ENCODE results near the gene SH2D3A.

Gene SH2D3A

GRCh38 chr19:6735181-6735911 lies 31.9 kb downstream of the SH2D3A start:
- Histone ChIP-seq H3K9me3 (ENCODE audit: control insufficient read depth, insufficient read depth, low read depth, low read length) (no peaks in the 10 kb centered on the region), H3K27ac (ENCODE audit: extremely low read depth, low read depth, low read length) (no peak overlapping the region), H3K4me1 (ENCODE audit: control insufficient read depth, insufficient read depth, low read length) (peaks cover 11% of the 10 kb centered on the region), H3K4me3 (ENCODE audit: low read depth, low read length) (no peak overlapping the region), H3K36me3 (ENCODE audit: control insufficient read depth in 2 of 2, insufficient read depth in 1 of 2, low read length in 2 of 2) (peaks cover 0 to 23% of the 10 kb centered on the region in 2 experiments; a peak in 2 of 3 replicates)
- TF ChIP-seq INSM2 (tag by site-specific recombination; IDR thresholded peaks at IDR 0.05) (no peak), ZNF132 (tag by site-specific recombination; IDR thresholded peaks at IDR 0.05; ENCODE audit: borderline replicate concordance) (no peak), ZNF155 (tag by site-specific recombination; IDR thresholded peaks at IDR 0.05) (no peak), EGR2 (tag by site-specific recombination; IDR thresholded peaks at IDR 0.05; ENCODE audit: low read depth) (no peak), SP2 (tag by site-specific recombination; IDR thresholded peaks at IDR 0.05) (0 out of 2 replicates have a peak, but pooled peaks have one; percentile 21), ZNF549 (tag by site-specific recombination; IDR thresholded peaks at IDR 0.05) (no peak)
- CTCF ChIA-PET = interaction anchor here (0.6 to 4.8 kb wide), 3 partner anchors 129 to 694 kb away, joined by 7 to 49 read pairs (median 10); no protein-coding TSS in a partner anchor
- POLR2A ChIA-PET = no interaction called here

- no peak overlapping the region for H3K4me3 ChIP-seq (ENCODE audit: low read depth, low read length)
- no peak overlapping the region for H3K27ac ChIP-seq (ENCODE audit: extremely low read depth, low read depth, low read length)
- ChIA-PET CTCF (no interaction called here), POLR2A (no interaction called here)
- no peaks in the 10 kb centered on the region for H3K9me3 ChIP-seq (ENCODE audit: control insufficient read depth, insufficient read depth, low read depth, low read length)
- H3K36me3 ChIP-seq (ENCODE audit: control insufficient read depth in 2 of 2, insufficient read depth in 1 of 2, low read length in 2 of 2) = peaks cover 0 to 23% of the 10 kb centered on the region in 2 experiments; a peak in 2 of 3 replicates
- H3K4me1 ChIP-seq (ENCODE audit: control insufficient read depth, insufficient read depth, low read length) = peaks cover 11% of the 10 kb centered on the region
- TF ChIP-seq PATZ1 (tag by site-specific recombination; IDR thresholded peaks at IDR 0.05) = no peak
These were observed 33.0 kb downstream of the SH2D3A start for GRCh38 chr19:6734096-6734696.

GRCh38 chr19:6733338-6734095 lies 33.7 kb downstream of the SH2D3A start:
- H3K27ac ChIP-seq (ENCODE audit: extremely low read depth, low read depth, low read length) = no peak overlapping the region
- H3K36me3 ChIP-seq (ENCODE audit: control insufficient read depth in 2 of 2, insufficient read depth in 1 of 2, low read length in 2 of 2) = peaks cover 0 to 23% of the 10 kb centered on the region in 2 experiments; a peak in 2 of 3 replicates
- no peak overlapping the region for H3K4me3 ChIP-seq (ENCODE audit: low read depth, low read length)
- TF ChIP-seq ZNF138 (tag by site-specific recombination; IDR thresholded peaks at IDR 0.05; ENCODE audit: borderline replicate concordance) (no peak), BCL11B (tag by site-specific recombination; IDR thresholded peaks at IDR 0.05; ENCODE audit: low read depth) (no peak), GLI2 (tag by site-specific recombination; IDR thresholded peaks at IDR 0.05; ENCODE audit: borderline replicate concordance, low read depth) (no peak), ZNF280C (tag by site-specific recombination; IDR thresholded peaks at IDR 0.05) (no peak), ZNF391 (tag by site-specific recombination; IDR thresholded peaks at IDR 0.05; ENCODE audit: borderline replicate concordance, low read depth) (no peak)
- H3K4me1 ChIP-seq (ENCODE audit: control insufficient read depth, insufficient read depth, low read length) = peaks cover 5% of the 10 kb centered on the region
- H3K9me3 ChIP-seq (ENCODE audit: control insufficient read depth, insufficient read depth, low read depth, low read length) = no peaks in the 10 kb centered on the region
- ChIA-PET POLR2A (no interaction called here), CTCF (no interaction called here)

Measured in HEK293 (cell line).